ENCODE measurements around the gene GOLGB1.

GOLGB1 gene

GRCh38 chr3:121642601-121643314, 106.8 kb downstream of the GOLGB1 start:
- no peak overlapping the region for H3K4me3 ChIP-seq (ENCODE audit: low read depth, low read length)
- no peak for TF ChIP-seq CTCF (IDR thresholded peaks at IDR 0.05; ENCODE audit: low read depth, low read length, missing control alignments)
- no peak for DNase-seq (ENCODE audit: low read depth)

GRCh38 chr3:121641127-121641526, 108.4 kb downstream of the GOLGB1 start:
- H3K4me3 ChIP-seq (ENCODE audit: low read depth, low read length), result no peak overlapping the region
- no peak for TF ChIP-seq CTCF (IDR thresholded peaks at IDR 0.05; ENCODE audit: low read depth, low read length, missing control alignments)
- no peak for DNase-seq (ENCODE audit: low read depth)

- no peak for TF ChIP-seq CTCF (IDR thresholded peaks at IDR 0.05; ENCODE audit: low read depth, low read length, missing control alignments)
- DNase-seq (ENCODE audit: low read depth), result no peak
- H3K4me3 ChIP-seq (ENCODE audit: low read depth, low read length), result no peak overlapping the region
These were observed 111.6 kb downstream of the GOLGB1 start for GRCh38 chr3:121637922-121638321.

GRCh38 chr3:121630355-121630754, 119.2 kb downstream of the GOLGB1 start:
- H3K4me3 ChIP-seq (ENCODE audit: low read depth, low read length), result no peak overlapping the region
- TF ChIP-seq CTCF (IDR thresholded peaks at IDR 0.05; ENCODE audit: low read depth, low read length, missing control alignments), result no peak
- DNase-seq (ENCODE audit: low read depth), result no peak

- DNase-seq (ENCODE audit: low read depth), result no peak
- TF ChIP-seq CTCF (IDR thresholded peaks at IDR 0.05; ENCODE audit: low read depth, low read length, missing control alignments), result no peak
- H3K4me3 ChIP-seq (ENCODE audit: low read depth, low read length), result no peak overlapping the region
These were observed 119.9 kb downstream of the GOLGB1 start for GRCh38 chr3:121629601-121630000.

- no peak for TF ChIP-seq CTCF (IDR thresholded peaks at IDR 0.05; ENCODE audit: low read depth, low read length, missing control alignments)
- H3K4me3 ChIP-seq (ENCODE audit: low read depth, low read length), result no peak overlapping the region
- DNase-seq (ENCODE audit: low read depth), result no peak
These were observed 121.9 kb downstream of the GOLGB1 start for GRCh38 chr3:121627622-121628021.

GRCh38 chr3:121627211-121627610, 122.3 kb downstream of the GOLGB1 start:
- H3K4me3 ChIP-seq (ENCODE audit: low read depth, low read length), result no peak overlapping the region
- no peak for DNase-seq (ENCODE audit: low read depth)
- TF ChIP-seq CTCF (IDR thresholded peaks at IDR 0.05; ENCODE audit: low read depth, low read length, missing control alignments), result no peak

All from GM12864 (cell line).